HL-60 (cell line): Measurements from ENCODE around the gene LDB2.

Source experiments
- CTCF ChIP-seq: IDR thresholded peaks from one replicate; pipeline ENCODE4 v1.5.1; 2011; ENCODE audit warnings: low read length, control low read depth, inconsistent platforms; ENCODE audit not compliant: insufficient read depth
- GABPA ChIP-seq: IDR thresholded peaks from 2 replicates; pipeline ENCODE4 v1.6.1; 2012; ENCODE audit warnings: low read depth
- POLR2AphosphoS5 ChIP-seq: IDR thresholded peaks from 2 replicates; pipeline ENCODE4 v1.6.1; 2012; ENCODE audit warnings: low read depth
- REST ChIP-seq: IDR thresholded peaks from 2 replicates; pipeline ENCODE4 v1.6.1; 2012; ENCODE audit warnings: low read depth; ENCODE audit not compliant: insufficient replicate concordance

GRCh38 chr4:16726368-16727050, 171.9 kb downstream of the LDB2 start:
- no peak for TF ChIP-seq CTCF
- TF ChIP-seq POLR2AphosphoS5 = no peak
- TF ChIP-seq GABPA = no peak
- TF ChIP-seq REST = no peak
